Fibroblast of lung (primary cell): ENCODE measurements around the gene SUGCT.

Source experiments
- EZH2 ChIP-seq: IDR thresholded peaks from 2 replicates; pipeline ENCODE4 v1.5.1; 2012; ENCODE audit warnings: low read length, control low read depth, mild to moderate bottlenecking; ENCODE audit errors: missing control alignments
- TF ChIP-seq, protein P1 (sequence below), 2 donors: IDR thresholded peaks in 1 of 2; conservative IDR thresholded peaks in 1 of 2; 1 replicate in 1 of 2; 2 replicates in 1 of 2; pipeline ENCODE4 v1.5.1; 2011 to 2012; ENCODE audit warnings: low read length in 2 of 2, control low read depth in 1 of 2, inconsistent platforms in 1 of 2, low read depth in 1 of 2, mild to moderate bottlenecking in 1 of 2

DNA sequence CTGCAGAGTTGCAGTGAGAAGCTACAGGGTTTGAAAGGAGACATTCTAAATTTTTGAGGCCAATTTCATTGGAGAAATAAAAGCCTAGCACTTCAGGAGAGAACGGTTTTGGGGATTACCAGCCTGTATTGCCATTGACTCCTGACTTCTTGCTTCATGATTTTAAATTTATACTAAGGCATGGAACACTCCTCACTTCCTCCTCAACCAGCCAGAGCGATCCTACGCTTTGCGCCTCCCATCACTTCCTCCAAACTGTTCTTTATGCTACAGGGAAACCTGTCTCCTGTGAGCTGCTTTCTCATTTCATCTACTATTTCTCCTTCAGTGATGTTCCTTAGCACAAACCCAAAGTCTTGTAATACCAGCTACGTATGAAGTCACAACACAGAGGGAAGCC, 495.1 kb downstream of the SUGCT start:
- TF ChIP-seq EZH2, result no peak
- TF ChIP-seq, protein P1, sequence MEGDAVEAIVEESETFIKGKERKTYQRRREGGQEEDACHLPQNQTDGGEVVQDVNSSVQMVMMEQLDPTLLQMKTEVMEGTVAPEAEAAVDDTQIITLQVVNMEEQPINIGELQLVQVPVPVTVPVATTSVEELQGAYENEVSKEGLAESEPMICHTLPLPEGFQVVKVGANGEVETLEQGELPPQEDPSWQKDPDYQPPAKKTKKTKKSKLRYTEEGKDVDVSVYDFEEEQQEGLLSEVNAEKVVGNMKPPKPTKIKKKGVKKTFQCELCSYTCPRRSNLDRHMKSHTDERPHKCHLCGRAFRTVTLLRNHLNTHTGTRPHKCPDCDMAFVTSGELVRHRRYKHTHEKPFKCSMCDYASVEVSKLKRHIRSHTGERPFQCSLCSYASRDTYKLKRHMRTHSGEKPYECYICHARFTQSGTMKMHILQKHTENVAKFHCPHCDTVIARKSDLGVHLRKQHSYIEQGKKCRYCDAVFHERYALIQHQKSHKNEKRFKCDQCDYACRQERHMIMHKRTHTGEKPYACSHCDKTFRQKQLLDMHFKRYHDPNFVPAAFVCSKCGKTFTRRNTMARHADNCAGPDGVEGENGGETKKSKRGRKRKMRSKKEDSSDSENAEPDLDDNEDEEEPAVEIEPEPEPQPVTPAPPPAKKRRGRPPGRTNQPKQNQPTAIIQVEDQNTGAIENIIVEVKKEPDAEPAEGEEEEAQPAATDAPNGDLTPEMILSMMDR (conservative IDR thresholded peaks at IDR 0.05 in 1 of 2, IDR thresholded peaks at IDR 0.05 in 1 of 2; ENCODE audit: low read depth in 1 of 2, low read length in 2 of 2), result no peak
